ENCODE data around the gene USP12.
"Not testable (repeated sequence)": the region's sequence is repeated elsewhere in the genome, so short reads cannot be mapped to it uniquely, and the experiment has no call there.

USP12 gene

DNA sequence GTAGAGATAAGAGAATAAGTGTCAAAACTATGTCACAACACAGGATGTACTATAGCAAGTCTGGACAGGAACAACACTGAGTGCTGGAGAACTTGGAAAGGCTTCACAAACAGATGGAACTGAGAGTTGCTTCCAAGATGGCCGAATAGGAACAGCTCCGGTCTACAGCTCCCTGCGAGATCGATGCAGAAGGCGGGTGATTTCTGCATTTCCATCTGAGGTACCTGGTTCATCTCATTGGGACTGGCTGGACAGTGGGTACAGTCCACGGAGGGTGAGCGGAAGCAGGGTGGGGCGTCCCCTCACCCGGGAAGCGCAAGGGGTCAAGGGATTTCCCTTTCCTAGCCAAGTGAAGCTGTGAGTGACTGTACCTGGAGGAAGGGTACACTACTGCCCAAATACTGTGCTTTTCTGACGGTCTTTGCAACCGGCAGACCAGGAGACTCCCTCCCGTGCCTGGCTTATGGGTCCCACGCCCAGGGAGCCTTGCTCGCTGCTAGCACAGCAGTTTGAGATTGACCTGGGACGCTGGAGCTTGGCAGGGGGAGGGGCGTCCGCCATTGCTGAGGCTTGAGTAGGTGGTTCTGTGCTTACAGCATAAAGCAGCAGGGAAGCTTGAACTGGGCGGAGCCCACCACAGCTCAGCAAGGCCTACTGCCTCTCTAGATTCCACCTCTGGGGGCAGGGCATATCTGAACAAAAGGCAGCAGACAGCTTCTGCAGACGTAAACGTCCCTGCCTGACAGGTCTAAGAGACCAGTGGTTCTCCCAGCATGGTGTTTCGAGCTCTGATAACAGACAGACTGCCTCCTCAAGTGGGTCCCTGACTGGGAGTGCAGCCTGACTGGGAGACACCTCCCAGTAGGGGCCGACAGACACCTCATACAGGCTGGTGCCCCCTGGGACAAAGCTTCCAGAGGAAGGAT, 46.0 kb downstream of the USP12 start:
- no peak overlapping the region for H3K4me3 ChIP-seq (ENCODE audit: low read length)
- H3K9me3 ChIP-seq (ENCODE audit: control insufficient read depth, low read length) = no peaks in the 10 kb centered on the region
- H3K27me3 ChIP-seq (ENCODE audit: control insufficient read depth, insufficient read depth, low read length) = no peaks in the 10 kb centered on the region
- no peaks in the 10 kb centered on the region for H3K36me3 ChIP-seq (ENCODE audit: control insufficient read depth, insufficient read depth, low read length)
- no peak overlapping the region for H3K9ac ChIP-seq (ENCODE audit: low read length)
- H3K4me1 ChIP-seq (ENCODE audit: control insufficient read depth, insufficient read depth, low read length) = no peaks in the 10 kb centered on the region

- H3K4me3 ChIP-seq (ENCODE audit: low read length) = no peak overlapping the region
- no peaks in the 10 kb centered on the region for H3K9me3 ChIP-seq (ENCODE audit: control insufficient read depth, low read length)
- H3K36me3 ChIP-seq (ENCODE audit: control insufficient read depth, insufficient read depth, low read length) = no peaks in the 10 kb centered on the region
- no peaks in the 10 kb centered on the region for H3K4me1 ChIP-seq (ENCODE audit: control insufficient read depth, insufficient read depth, low read length)
- H3K27me3 ChIP-seq (ENCODE audit: control insufficient read depth, insufficient read depth, low read length) = no peaks in the 10 kb centered on the region
- no peak overlapping the region for H3K9ac ChIP-seq (ENCODE audit: low read length)
These were observed 47.0 kb downstream of the USP12 start for GRCh38 chr13:27124571-27124970.

DNA sequence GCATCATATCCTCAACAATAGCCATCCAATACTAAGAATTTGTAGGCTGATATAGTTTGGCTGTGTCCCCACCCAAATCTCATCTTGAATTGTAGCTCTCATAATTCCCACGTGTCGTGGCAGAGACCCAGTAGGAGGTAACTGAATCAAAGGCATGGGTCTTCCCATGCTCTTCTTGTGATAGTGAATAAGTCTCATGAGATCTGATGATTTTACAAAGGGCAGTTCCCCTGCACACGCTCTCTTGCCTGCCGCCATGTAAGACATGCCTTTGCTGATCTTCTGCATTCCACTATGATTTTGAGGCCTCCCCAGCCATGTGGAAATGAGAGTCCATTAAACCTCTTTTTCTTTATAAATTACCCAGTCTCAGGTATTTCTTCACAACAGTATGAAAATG, 48.2 kb downstream of the USP12 start:
- H3K27me3 ChIP-seq (ENCODE audit: control insufficient read depth, insufficient read depth, low read length); H3K36me3 ChIP-seq (ENCODE audit: control insufficient read depth, insufficient read depth, low read length); H3K9ac ChIP-seq (ENCODE audit: low read length); H3K4me1 ChIP-seq (ENCODE audit: control insufficient read depth, insufficient read depth, low read length); H3K9me3 ChIP-seq (ENCODE audit: control insufficient read depth, low read length); H3K4me3 ChIP-seq (ENCODE audit: low read length): not testable (repeated sequence)

DNA sequence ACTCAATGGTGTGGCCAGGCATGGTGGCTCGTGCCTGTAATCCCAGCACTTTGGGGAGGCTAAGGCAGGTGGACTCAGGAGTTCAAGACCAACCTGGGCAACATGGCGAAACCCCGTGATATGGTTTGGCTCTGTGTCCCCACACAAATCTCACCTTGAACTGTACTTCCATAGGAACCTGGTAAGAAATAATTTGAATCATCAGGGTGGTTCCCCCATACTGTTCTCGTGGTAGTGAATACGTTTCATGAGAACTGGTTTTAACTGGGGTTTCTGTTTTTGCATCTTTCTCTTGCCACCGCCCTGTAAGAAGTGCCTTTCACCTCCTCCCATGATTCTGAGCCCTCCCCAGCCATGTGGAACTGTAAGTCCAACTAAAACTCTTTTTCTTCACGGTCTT, 49.6 kb downstream of the USP12 start:
- Histone ChIP-seq H3K4me3 (ENCODE audit: low read length) (no peak overlapping the region), H3K4me1 (ENCODE audit: control insufficient read depth, insufficient read depth, low read length) (no peaks in the 10 kb centered on the region)

DNA sequence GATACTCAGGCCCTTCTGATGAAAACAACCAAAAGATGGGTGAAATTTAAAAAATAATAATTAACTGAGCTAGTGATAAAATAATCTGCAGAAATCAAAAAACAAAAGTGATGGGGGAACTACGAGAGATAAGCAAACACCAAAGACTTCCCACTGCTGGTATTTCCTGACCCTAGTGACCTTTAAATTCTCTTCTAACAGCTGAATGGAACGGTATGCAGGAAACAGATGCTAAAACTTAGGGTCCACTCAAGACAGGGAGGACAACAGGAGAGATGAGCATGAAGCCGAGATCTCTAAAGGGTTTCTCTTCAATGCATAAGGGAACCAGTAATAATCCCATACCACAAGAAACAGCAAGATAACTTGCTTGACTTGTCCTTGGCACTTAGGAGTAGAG, 50.8 kb downstream of the USP12 start:
- no peak overlapping the region for H3K9ac ChIP-seq (ENCODE audit: low read length)

More for the DNA sequence above, 49.6 kb downstream of the USP12 start:
- H3K9ac ChIP-seq (ENCODE audit: low read length) = no peak overlapping the region
- H3K27me3 ChIP-seq (ENCODE audit: control insufficient read depth, insufficient read depth, low read length) = no peaks in the 10 kb centered on the region
- no peaks in the 10 kb centered on the region for H3K36me3 ChIP-seq (ENCODE audit: control insufficient read depth, insufficient read depth, low read length)
- no peaks in the 10 kb centered on the region for H3K9me3 ChIP-seq (ENCODE audit: control insufficient read depth, low read length)

GRCh38 chr13:27120011-27120410, 51.6 kb downstream of the USP12 start:
- Histone ChIP-seq H3K27me3 (ENCODE audit: control insufficient read depth, insufficient read depth, low read length) (no peaks in the 10 kb centered on the region), H3K4me3 (ENCODE audit: low read length) (no peak overlapping the region), H3K4me1 (ENCODE audit: control insufficient read depth, insufficient read depth, low read length) (no peaks in the 10 kb centered on the region)

More for the DNA sequence above, 50.8 kb downstream of the USP12 start:
- H3K4me3 ChIP-seq (ENCODE audit: low read length) = no peak overlapping the region
- no peaks in the 10 kb centered on the region for H3K36me3 ChIP-seq (ENCODE audit: control insufficient read depth, insufficient read depth, low read length)
- H3K4me1 ChIP-seq (ENCODE audit: control insufficient read depth, insufficient read depth, low read length) = no peaks in the 10 kb centered on the region
- H3K27me3 ChIP-seq (ENCODE audit: control insufficient read depth, insufficient read depth, low read length) = no peaks in the 10 kb centered on the region
- no peaks in the 10 kb centered on the region for H3K9me3 ChIP-seq (ENCODE audit: control insufficient read depth, low read length)

DNA sequence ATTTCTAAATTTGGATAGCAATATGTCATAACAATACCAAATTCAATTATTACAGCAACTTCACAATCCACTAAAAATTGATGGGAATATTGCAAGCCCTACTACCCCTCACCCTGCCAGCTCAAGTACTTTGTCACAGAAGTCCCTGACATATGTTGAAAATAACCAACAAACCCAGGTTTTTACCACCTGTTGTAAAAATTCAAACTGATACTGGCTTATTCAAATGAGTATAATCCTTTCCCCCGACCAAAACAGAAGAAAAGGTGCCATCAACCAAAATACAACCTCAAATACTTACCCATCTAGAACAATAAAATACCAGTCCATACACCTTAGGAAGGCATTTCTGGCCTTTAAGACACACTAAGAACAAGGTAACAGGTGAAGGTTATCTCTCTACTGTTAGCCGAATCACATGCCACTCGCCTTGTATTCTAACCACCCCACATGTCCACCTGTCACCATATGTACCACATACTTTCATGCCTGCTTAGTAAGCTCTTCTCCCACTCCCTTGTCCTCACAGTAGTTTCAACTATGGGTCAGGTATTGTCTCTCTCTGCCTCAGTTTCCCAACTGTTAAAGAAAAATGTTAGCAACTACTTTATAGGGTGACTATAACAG, 53.1 kb downstream of the USP12 start:
- H3K27me3 ChIP-seq (ENCODE audit: control insufficient read depth, insufficient read depth, low read length) = no peaks in the 10 kb centered on the region
- no peaks in the 10 kb centered on the region for H3K36me3 ChIP-seq (ENCODE audit: control insufficient read depth, insufficient read depth, low read length)
- no peaks in the 10 kb centered on the region for H3K4me1 ChIP-seq (ENCODE audit: control insufficient read depth, insufficient read depth, low read length)
- no peaks in the 10 kb centered on the region for H3K9me3 ChIP-seq (ENCODE audit: control insufficient read depth, low read length)
- H3K9ac ChIP-seq (ENCODE audit: low read length) = no peak overlapping the region
- no peak overlapping the region for H3K4me3 ChIP-seq (ENCODE audit: low read length)

More at GRCh38 chr13:27120011-27120410, 51.6 kb downstream of the USP12 start:
- no peak overlapping the region for H3K9ac ChIP-seq (ENCODE audit: low read length)
- no peaks in the 10 kb centered on the region for H3K36me3 ChIP-seq (ENCODE audit: control insufficient read depth, insufficient read depth, low read length)
- H3K9me3 ChIP-seq (ENCODE audit: control insufficient read depth, low read length) = no peaks in the 10 kb centered on the region

DNA sequence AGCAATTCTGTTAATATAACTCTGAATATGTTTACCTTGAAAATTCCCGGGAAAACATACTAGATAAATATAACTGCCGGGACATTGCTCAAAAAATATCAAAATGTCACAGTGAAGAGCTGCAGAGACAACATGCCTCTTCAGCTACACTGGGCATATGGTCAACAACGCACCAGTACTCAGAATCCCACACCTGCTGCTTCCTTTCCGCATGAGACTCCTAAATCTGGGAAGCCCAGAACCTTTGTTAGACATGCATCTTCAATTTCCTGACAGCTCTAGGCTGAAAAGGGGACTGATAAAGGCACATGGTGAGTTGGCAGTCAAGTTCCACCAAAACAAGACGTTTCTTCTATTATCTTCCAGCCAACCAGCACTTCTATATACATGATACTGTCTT, 53.7 kb downstream of the USP12 start:
- H3K4me1 ChIP-seq (ENCODE audit: control insufficient read depth, insufficient read depth, low read length) = no peaks in the 10 kb centered on the region
- no peaks in the 10 kb centered on the region for H3K27me3 ChIP-seq (ENCODE audit: control insufficient read depth, insufficient read depth, low read length)

GRCh38 chr13:27117158-27117557, 54.5 kb downstream of the USP12 start:
- Histone ChIP-seq H3K9ac (ENCODE audit: low read length) (no peak overlapping the region), H3K4me3 (ENCODE audit: low read length) (no peak overlapping the region), H3K36me3 (ENCODE audit: control insufficient read depth, insufficient read depth, low read length) (no peaks in the 10 kb centered on the region), H3K4me1 (ENCODE audit: control insufficient read depth, insufficient read depth, low read length) (no peaks in the 10 kb centered on the region), H3K9me3 (ENCODE audit: control insufficient read depth, low read length) (no peaks in the 10 kb centered on the region), H3K27me3 (ENCODE audit: control insufficient read depth, insufficient read depth, low read length) (no peaks in the 10 kb centered on the region)

More for the DNA sequence above, 53.7 kb downstream of the USP12 start:
- Histone ChIP-seq H3K4me3 (ENCODE audit: low read length) (no peak overlapping the region), H3K9ac (ENCODE audit: low read length) (no peak overlapping the region), H3K36me3 (ENCODE audit: control insufficient read depth, insufficient read depth, low read length) (no peaks in the 10 kb centered on the region), H3K9me3 (ENCODE audit: control insufficient read depth, low read length) (no peaks in the 10 kb centered on the region)

- H3K9ac ChIP-seq (ENCODE audit: low read length) = no peak overlapping the region
- H3K27me3 ChIP-seq (ENCODE audit: control insufficient read depth, insufficient read depth, low read length) = no peaks in the 10 kb centered on the region
- H3K36me3 ChIP-seq (ENCODE audit: control insufficient read depth, insufficient read depth, low read length) = no peaks in the 10 kb centered on the region
- H3K4me3 ChIP-seq (ENCODE audit: low read length) = no peak overlapping the region
- no peaks in the 10 kb centered on the region for H3K4me1 ChIP-seq (ENCODE audit: control insufficient read depth, insufficient read depth, low read length)
- H3K9me3 ChIP-seq (ENCODE audit: control insufficient read depth, low read length) = no peaks in the 10 kb centered on the region
These were observed 58.2 kb downstream of the USP12 start for GRCh38 chr13:27113436-27113835.

GRCh38 chr13:27112006-27112405, 59.6 kb downstream of the USP12 start:
- Histone ChIP-seq H3K4me3 (ENCODE audit: low read length) (no peak overlapping the region), H3K36me3 (ENCODE audit: control insufficient read depth, insufficient read depth, low read length) (no peaks in the 10 kb centered on the region), H3K9ac (ENCODE audit: low read length) (no peak overlapping the region), H3K4me1 (ENCODE audit: control insufficient read depth, insufficient read depth, low read length) (no peaks in the 10 kb centered on the region), H3K27me3 (ENCODE audit: control insufficient read depth, insufficient read depth, low read length) (no peaks in the 10 kb centered on the region), H3K9me3 (ENCODE audit: control insufficient read depth, low read length) (no peaks in the 10 kb centered on the region)

DNA sequence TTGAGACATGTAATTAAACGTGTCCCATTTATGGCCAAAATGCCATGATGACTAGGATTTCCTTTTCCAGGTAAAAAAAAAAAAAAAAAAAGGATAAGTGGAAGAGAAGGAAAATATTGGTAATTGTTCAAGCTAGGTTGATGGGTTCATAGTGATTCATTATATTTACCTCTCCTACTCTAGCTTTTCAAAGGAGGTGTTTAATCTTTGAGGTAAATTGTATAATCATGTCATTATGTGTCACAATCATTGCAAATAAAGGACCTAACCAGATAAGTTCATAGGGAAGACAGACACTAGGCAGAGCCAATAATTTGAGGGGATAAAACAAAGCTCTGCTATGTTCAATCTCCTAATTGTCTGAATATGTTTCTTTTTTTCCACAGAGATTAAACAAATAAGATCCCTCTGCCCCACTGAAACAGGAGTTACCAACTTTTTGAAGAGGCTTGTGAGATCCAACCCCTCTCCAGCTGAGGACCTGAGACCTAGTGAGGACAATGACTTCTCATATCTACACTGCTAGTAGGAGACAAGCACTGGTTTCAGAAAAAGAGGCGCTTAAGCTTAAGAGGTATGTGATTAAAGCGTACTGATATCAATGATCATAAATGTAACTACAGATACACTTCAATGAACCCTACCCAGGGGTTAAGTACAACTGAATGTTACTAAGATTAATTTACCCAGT, 61.4 kb downstream of the USP12 start:
- no peaks in the 10 kb centered on the region for H3K36me3 ChIP-seq (ENCODE audit: control insufficient read depth, insufficient read depth, low read length)
- H3K4me1 ChIP-seq (ENCODE audit: control insufficient read depth, insufficient read depth, low read length) = no peaks in the 10 kb centered on the region
- no peaks in the 10 kb centered on the region for H3K27me3 ChIP-seq (ENCODE audit: control insufficient read depth, insufficient read depth, low read length)
- H3K4me3 ChIP-seq (ENCODE audit: low read length) = no peak overlapping the region
- no peaks in the 10 kb centered on the region for H3K9me3 ChIP-seq (ENCODE audit: control insufficient read depth, low read length)
- no peak overlapping the region for H3K9ac ChIP-seq (ENCODE audit: low read length)

Measured in mucosa of stomach (tissue), 1 donor.